Activated CD8-positive, alpha-beta memory T cell treated with anti-CD3 and anti-CD28 coated beads for 4 hours (primary cell): Measurements from ENCODE around the gene S100A1.
"Not testable (repeated sequence)": the region's sequence is repeated elsewhere in the genome, so short reads cannot be mapped to it uniquely, and the experiment has no call there.

Experiments
- DNase-seq, 2 donors: peaks; one replicate each; pipeline ENCODE4 v3.0.0-alpha.2; 2020; ENCODE audit warnings: low read depth in 2 of 2

The S100A1 gene

GRCh38 chr1:153627715-153628626, at the start of gene S100A1:
Gene S100A1 (plus strand): TSS chr1:153628434. CDS start chr1:153630522, 2,088 bp downstream.
- no peak for DNase-seq

- DNase-seq = no peak
These were observed 49.7 kb upstream of the S100A1 start for GRCh38 chr1:153578490-153578889.

- no peak for DNase-seq
These were observed 49.3 kb upstream of the S100A1 start for GRCh38 chr1:153578936-153579335.

GRCh38 chr1:153582836-153583235, 45.4 kb upstream of the S100A1 start:
- DNase-seq = not testable (repeated sequence)

- not testable (repeated sequence) for DNase-seq
These were observed 44.7 kb upstream of the S100A1 start for GRCh38 chr1:153583514-153583913.

- DNase-seq = no peak
These were observed 44.3 kb upstream of the S100A1 start for GRCh38 chr1:153583976-153584375.

GRCh38 chr1:153585006-153585405, 43.2 kb upstream of the S100A1 start:
- no peak for DNase-seq

- DNase-seq = no peak
These were observed 41.9 kb upstream of the S100A1 start for GRCh38 chr1:153586347-153586746.

GRCh38 chr1:153587314-153587713, 40.9 kb upstream of the S100A1 start:
- no peak for DNase-seq

- not testable (repeated sequence) for DNase-seq
These were observed 40.2 kb upstream of the S100A1 start for GRCh38 chr1:153588033-153588432.

GRCh38 chr1:153588482-153588881, 39.8 kb upstream of the S100A1 start:
- no peak for DNase-seq

- DNase-seq = no peak
These were observed 35.5 kb upstream of the S100A1 start for GRCh38 chr1:153592748-153593147.

GRCh38 chr1:153597206-153597605, 31.0 kb upstream of the S100A1 start:
- DNase-seq = no peak

- DNase-seq = no peak
These were observed 29.7 kb upstream of the S100A1 start for GRCh38 chr1:153598309-153599172.

GRCh38 chr1:153599847-153600246, 28.4 kb upstream of the S100A1 start:
- no peak for DNase-seq

GRCh38 chr1:153602749-153603148, 25.5 kb upstream of the S100A1 start:
- no peak for DNase-seq

- no peak for DNase-seq
These were observed 22.0 kb upstream of the S100A1 start for GRCh38 chr1:153606194-153606593.

GRCh38 chr1:153607381-153607780, 20.9 kb upstream of the S100A1 start:
- no peak for DNase-seq

GRCh38 chr1:153608089-153608682, 20.0 kb upstream of the S100A1 start:
- no peak for DNase-seq

- DNase-seq = no peak
These were observed 19.3 kb upstream of the S100A1 start for GRCh38 chr1:153608742-153609584.

GRCh38 chr1:153609585-153609907, 18.7 kb upstream of the S100A1 start:
- no peak for DNase-seq
